A549 (cell line): ENCODE measurements around the gene GNA12.

Experiments
- HMGXB4 ChIP-seq: fragments of 250-450 bp; sonication (Bioruptor Pico); IDR thresholded peaks from 2 replicates; pipeline ENCODE4 v1.5.0; 2021; ENCODE audit warnings: mild to moderate bottlenecking, moderate library complexity, borderline replicate concordance
- PHF8 ChIP-seq: fragments of 200-600 bp; sonication (generic); IDR thresholded peaks from 2 replicates; pipeline ENCODE4 v1.6.1; 2016; ENCODE audit warnings: low read depth, mild to moderate bottlenecking, antibody characterized with exemption, moderate library complexity, borderline replicate concordance
- POLR2A ChIP-seq: IDR thresholded peaks from 2 replicates; pipeline ENCODE4 v1.6.1; 2012; ENCODE audit warnings: mild to moderate bottlenecking, low read length

- no peak for TF ChIP-seq POLR2A
- TF ChIP-seq PHF8 = no peak
- TF ChIP-seq HMGXB4 (CRISPR knock-in tag) = no peak
Observed at GRCh38 chr7:2820508-2820934, 23.6 kb downstream of the GNA12 start.
